ENCODE data around the gene RAD51B.

The RAD51B gene

GRCh38 chr14:68585690-68586089, 766.1 kb downstream of the RAD51B start:
- Histone ChIP-seq H3K36me3 (no peaks in the 10 kb centered on the region; a peak in 1 of 22 replicates), H3K9ac (no peak overlapping the region), H4K20me1 (no peaks in the 10 kb centered on the region), H3K27me3 (no peaks in the 10 kb centered on the region), H3K9me3 (replicated peaks in 1 of 11) (peaks cover 0 to 15% (median 8%) of the 10 kb centered on the region in 11 experiments; a peak in 18 of 22 replicates), H3K4me2 (no peak overlapping the region), H3K4me1 (peaks cover 16 to 44% (median 31%) of the 10 kb centered on the region in 10 experiments), H3K4me3 (no peak overlapping the region), H3K27ac (no peak overlapping the region)
- no peak for TF ChIP-seq Cebpa-rat (IDR thresholded peaks at IDR 0.05)

GRCh38 chr14:68586896-68587751, 767.5 kb downstream of the RAD51B start:
- H3K36me3 ChIP-seq = no peaks in the 10 kb centered on the region
- H3K4me3 ChIP-seq = no peak overlapping the region
- peaks cover 0 to 6% (median 0%) of the 10 kb centered on the region in 11 experiments; a peak in 1 of 22 replicates for H3K9me3 ChIP-seq (replicated peaks in 1 of 11)
- H3K4me2 ChIP-seq = peak overlapping the region in 10 of 11 experiments; percentile 2 to 60 (median 20); a peak in 11 of 22 replicates
- H3K4me1 ChIP-seq = peaks cover 16 to 53% (median 32%) of the 10 kb centered on the region in 10 experiments
- peak overlapping the region in 2 of 11 experiments; percentile 1 to 14; a peak in 1 of 22 replicates for H3K27ac ChIP-seq
- H3K27me3 ChIP-seq = no peaks in the 10 kb centered on the region
- no peaks in the 10 kb centered on the region for H4K20me1 ChIP-seq
- TF ChIP-seq Cebpa-rat (IDR thresholded peaks at IDR 0.05) = no peak
- H3K9ac ChIP-seq = peak overlapping the region in 2 of 11 experiments; percentile 10 to 47; a peak in 1 of 22 replicates

GRCh38 chr14:68587931-68588330, 768.4 kb downstream of the RAD51B start:
- Histone ChIP-seq H3K9ac (no peak overlapping the region), H3K27me3 (no peaks in the 10 kb centered on the region), H3K9me3 (replicated peaks in 1 of 11) (peaks cover 0 to 6% (median 0%) of the 10 kb centered on the region in 11 experiments; a peak in 1 of 22 replicates), H3K36me3 (no peaks in the 10 kb centered on the region), H3K27ac (peak overlapping the region in 1 of 11 experiments; percentile 9; a peak in 2 of 22 replicates), H3K4me2 (peak overlapping the region in 8 of 11 experiments; percentile 4 to 60 (median 19); a peak in 6 of 22 replicates), H3K4me1 (peaks cover 20 to 61% (median 36%) of the 10 kb centered on the region in 10 experiments), H3K4me3 (no peak overlapping the region), H4K20me1 (no peaks in the 10 kb centered on the region)
- TF ChIP-seq Cebpa-rat (IDR thresholded peaks at IDR 0.05) = no peak

GRCh38 chr14:68589447-68590200, 770.0 kb downstream of the RAD51B start:
- Histone ChIP-seq H3K36me3 (no peaks in the 10 kb centered on the region), H3K27me3 (no peaks in the 10 kb centered on the region), H3K9ac (peak overlapping the region in 5 of 11 experiments; percentile 2 to 47 (median 31); a peak in 3 of 22 replicates), H3K4me2 (peak overlapping the region; percentile 24 to 79 (median 52); a peak in 20 of 22 replicates), H3K9me3 (replicated peaks in 1 of 11) (peaks cover 0 to 6% (median 0%) of the 10 kb centered on the region in 11 experiments; a peak in 1 of 22 replicates), H3K4me3 (no peak overlapping the region), H3K27ac (peak overlapping the region in 10 of 11 experiments; percentile 4 to 47 (median 30); a peak in 10 of 22 replicates), H4K20me1 (no peaks in the 10 kb centered on the region), H3K4me1 (peaks cover 35 to 78% (median 53%) of the 10 kb centered on the region in 10 experiments)
- TF ChIP-seq Cebpa-rat (IDR thresholded peaks at IDR 0.05) = no peak

- Histone ChIP-seq H4K20me1 (no peaks in the 10 kb centered on the region), H3K9me3 (replicated peaks in 1 of 11) (peaks cover 0 to 6% (median 0%) of the 10 kb centered on the region in 11 experiments; a peak in 1 of 22 replicates), H3K27me3 (no peaks in the 10 kb centered on the region), H3K9ac (0 out of 22 replicates have a peak overlapping the region, but pooled peaks of 2 of the 11 experiments have one; percentile 2 to 31), H3K27ac (peak overlapping the region in 5 of 11 experiments; percentile 4 to 45 (median 18); a peak in 4 of 22 replicates), H3K4me1 (peaks cover 41 to 82% (median 58%) of the 10 kb centered on the region in 10 experiments), H3K4me3 (no peak overlapping the region), H3K36me3 (no peaks in the 10 kb centered on the region), H3K4me2 (peak overlapping the region; percentile 24 to 79 (median 52); a peak in 17 of 22 replicates)
- no peak for TF ChIP-seq Cebpa-rat (IDR thresholded peaks at IDR 0.05)
Observed at GRCh38 chr14:68590201-68590522, 770.6 kb downstream of the RAD51B start.

GRCh38 chr14:68591786-68592185, 772.2 kb downstream of the RAD51B start:
- Histone ChIP-seq H3K4me3 (no peak overlapping the region), H3K27ac (peak overlapping the region in 5 of 11 experiments; percentile 4 to 32 (median 24); a peak in 4 of 22 replicates), H3K9ac (no peak overlapping the region), H3K4me2 (peak overlapping the region in 2 of 11 experiments; percentile 76 to 86; a peak in 2 of 22 replicates), H3K36me3 (no peaks in the 10 kb centered on the region), H3K27me3 (no peaks in the 10 kb centered on the region), H3K4me1 (peaks cover 43 to 95% (median 69%) of the 10 kb centered on the region in 10 experiments), H3K9me3 (replicated peaks in 1 of 11) (peaks cover 0 to 8% (median 0%) of the 10 kb centered on the region in 11 experiments; a peak in 3 of 22 replicates), H4K20me1 (no peaks in the 10 kb centered on the region)
- no peak for TF ChIP-seq Cebpa-rat (IDR thresholded peaks at IDR 0.05)

- H3K27me3 ChIP-seq = no peaks in the 10 kb centered on the region
- no peaks in the 10 kb centered on the region for H4K20me1 ChIP-seq
- H3K9me3 ChIP-seq (replicated peaks in 1 of 11) = peaks cover 0 to 16% (median 0%) of the 10 kb centered on the region in 11 experiments; a peak in 3 of 22 replicates
- no peak overlapping the region for H3K4me3 ChIP-seq
- H3K4me2 ChIP-seq = peak overlapping the region; percentile 69 to 91 (median 78)
- H3K4me1 ChIP-seq = peaks cover 44 to 95% (median 64%) of the 10 kb centered on the region in 10 experiments
- H3K36me3 ChIP-seq = no peaks in the 10 kb centered on the region
- peak overlapping the region in 9 of 11 experiments; percentile 48 to 81 (median 71); a peak in 16 of 22 replicates for H3K9ac ChIP-seq
- H3K27ac ChIP-seq = peak overlapping the region; percentile 54 to 97 (median 81); a peak in 21 of 22 replicates
- no peak for TF ChIP-seq Cebpa-rat (IDR thresholded peaks at IDR 0.05)
Observed at GRCh38 chr14:68592948-68593556, 773.5 kb downstream of the RAD51B start.
